ENCODE data around the gene APOF. TPM values are rescaled to one million over a fixed set of nuclear protein-coding genes. Genes with fewer than 3 reads are reported as not detected.

APOF gene
- total and polyA plus RNA-seq, 2 experiments from 2014 or later = not detected

- TF ChIP-seq, protein P1, sequence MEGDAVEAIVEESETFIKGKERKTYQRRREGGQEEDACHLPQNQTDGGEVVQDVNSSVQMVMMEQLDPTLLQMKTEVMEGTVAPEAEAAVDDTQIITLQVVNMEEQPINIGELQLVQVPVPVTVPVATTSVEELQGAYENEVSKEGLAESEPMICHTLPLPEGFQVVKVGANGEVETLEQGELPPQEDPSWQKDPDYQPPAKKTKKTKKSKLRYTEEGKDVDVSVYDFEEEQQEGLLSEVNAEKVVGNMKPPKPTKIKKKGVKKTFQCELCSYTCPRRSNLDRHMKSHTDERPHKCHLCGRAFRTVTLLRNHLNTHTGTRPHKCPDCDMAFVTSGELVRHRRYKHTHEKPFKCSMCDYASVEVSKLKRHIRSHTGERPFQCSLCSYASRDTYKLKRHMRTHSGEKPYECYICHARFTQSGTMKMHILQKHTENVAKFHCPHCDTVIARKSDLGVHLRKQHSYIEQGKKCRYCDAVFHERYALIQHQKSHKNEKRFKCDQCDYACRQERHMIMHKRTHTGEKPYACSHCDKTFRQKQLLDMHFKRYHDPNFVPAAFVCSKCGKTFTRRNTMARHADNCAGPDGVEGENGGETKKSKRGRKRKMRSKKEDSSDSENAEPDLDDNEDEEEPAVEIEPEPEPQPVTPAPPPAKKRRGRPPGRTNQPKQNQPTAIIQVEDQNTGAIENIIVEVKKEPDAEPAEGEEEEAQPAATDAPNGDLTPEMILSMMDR (IDR thresholded peaks at IDR 0.05; ENCODE audit: low read depth, low read length) = peak; percentile 67
- Histone ChIP-seq H3K4me1 (ENCODE audit: low read depth) (peaks cover 5% of the 10 kb centered on the region), H3K36me3 (no peaks in the 10 kb centered on the region), H3K27ac (peak within 1 kb of the TSS; percentile 96), H3K27me3 (no peaks in the 10 kb centered on the region), H3K9me3 (ENCODE audit: low read depth) (no peaks in the 10 kb centered on the region), H3K4me3 (peak within 1 kb of the TSS; percentile 57)
- peak; percentile 95 to 99 for DNase-seq (ENCODE audit: low read depth in 1 of 2, low spot score in 1 of 2)
These were observed 28.8 kb downstream of the APOF start, which contains the start of gene PAN2 for GRCh38 chr12:56333679-56334489. PAN2 (minus strand) TSS chr12:56334000; CDS start chr12:56333094, 906 bp downstream.

- DNase-seq (ENCODE audit: low read depth in 1 of 2, low spot score in 1 of 2) = no peak
- Histone ChIP-seq H3K4me3 (peak overlapping the region; percentile 57), H3K27ac (peak overlapping the region; percentile 96), H3K9me3 (ENCODE audit: low read depth) (no peaks in the 10 kb centered on the region), H3K36me3 (no peaks in the 10 kb centered on the region), H3K27me3 (no peaks in the 10 kb centered on the region), H3K4me1 (ENCODE audit: low read depth) (peaks cover 5% of the 10 kb centered on the region)
- TF ChIP-seq, protein P1 (IDR thresholded peaks at IDR 0.05; ENCODE audit: low read depth, low read length) = no peak
These were observed 29.4 kb downstream of the APOF start for GRCh38 chr12:56333197-56333678.

DNA sequence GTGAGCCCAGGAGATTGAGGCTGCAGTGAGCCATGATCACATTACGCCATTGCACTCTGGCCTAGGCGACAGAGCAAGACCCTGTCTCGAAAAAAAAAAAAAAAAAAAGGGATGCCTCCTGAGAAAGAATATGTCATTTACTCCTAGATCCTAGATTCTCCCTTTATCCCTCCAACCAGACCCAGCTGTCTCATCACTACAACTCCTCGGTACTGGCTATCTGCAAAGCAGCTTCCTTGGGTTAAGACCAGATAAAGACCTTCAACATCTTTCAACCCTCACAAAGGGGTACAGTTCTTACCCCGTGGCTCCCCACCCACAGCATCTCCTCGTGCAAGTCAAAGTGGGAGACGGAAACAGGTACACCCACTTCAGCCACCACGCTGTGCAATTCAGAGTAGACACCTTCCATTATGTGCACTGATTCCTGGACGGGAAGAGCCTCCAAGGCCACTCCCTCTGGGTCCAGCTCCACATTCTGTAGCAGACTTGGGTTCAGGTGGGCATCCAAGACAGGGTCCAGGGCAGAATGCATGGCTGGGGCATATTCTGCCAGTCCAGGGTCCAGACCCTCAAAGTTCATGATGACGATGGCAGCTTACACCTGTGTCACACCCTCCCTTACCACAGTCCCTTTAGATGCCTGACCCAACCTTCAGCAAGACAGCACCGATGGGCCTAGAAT lies 30.0 kb downstream of the APOF start:
- Histone ChIP-seq H3K36me3 (no peaks in the 10 kb centered on the region), H3K27me3 (no peaks in the 10 kb centered on the region), H3K4me3 (peak overlapping the region; percentile 57), H3K27ac (peak overlapping the region; percentile 96), H3K4me1 (ENCODE audit: low read depth) (peaks cover 5% of the 10 kb centered on the region), H3K9me3 (ENCODE audit: low read depth) (no peaks in the 10 kb centered on the region)
- no peak for DNase-seq (ENCODE audit: low read depth in 1 of 2, low spot score in 1 of 2)
- TF ChIP-seq, protein P1 (IDR thresholded peaks at IDR 0.05; ENCODE audit: low read depth, low read length) = no peak

GRCh38 chr12:56330936-56331490 lies 31.6 kb downstream of the APOF start:
- H3K4me1 ChIP-seq (ENCODE audit: low read depth) = peaks cover 5% of the 10 kb centered on the region
- TF ChIP-seq, protein P1 (IDR thresholded peaks at IDR 0.05; ENCODE audit: low read depth, low read length) = no peak
- no peak overlapping the region for H3K27ac ChIP-seq
- H3K36me3 ChIP-seq = peaks cover 8% of the 10 kb centered on the region
- no peak for DNase-seq (ENCODE audit: low read depth in 1 of 2, low spot score in 1 of 2)
- no peak overlapping the region for H3K4me3 ChIP-seq
- no peaks in the 10 kb centered on the region for H3K9me3 ChIP-seq (ENCODE audit: low read depth)
- no peaks in the 10 kb centered on the region for H3K27me3 ChIP-seq

- Histone ChIP-seq H3K36me3 (peaks cover 31% of the 10 kb centered on the region), H3K9me3 (ENCODE audit: low read depth) (no peaks in the 10 kb centered on the region), H3K27ac (no peak overlapping the region), H3K4me1 (ENCODE audit: low read depth) (no peaks in the 10 kb centered on the region), H3K27me3 (no peaks in the 10 kb centered on the region), H3K4me3 (no peak overlapping the region)
- TF ChIP-seq, protein P1 (IDR thresholded peaks at IDR 0.05; ENCODE audit: low read depth, low read length) = no peak
- no peak for DNase-seq (ENCODE audit: low read depth in 1 of 2, low spot score in 1 of 2)
These were observed 36.1 kb downstream of the APOF start for GRCh38 chr12:56326533-56326932.
